Measurements from ENCODE around the gene SLC22A1. TPM values are rescaled to one million over a fixed set of nuclear protein-coding genes. Genes with fewer than 3 reads are reported as not detected.

The SLC22A1 gene
- total and polyA plus RNA-seq, 2 of the 4 experiments (the other 2 are of a cell fraction): 0.10 TPM; not detected in 1

GRCh38 chr6:160202411-160202810 lies 80.8 kb downstream of the SLC22A1 start:
- H4K20me1 ChIP-seq (ENCODE audit: insufficient read depth, low read length): no peaks in the 10 kb centered on the region
- H3K56ac ChIP-seq (ENCODE audit: extremely low read depth, insufficient read depth, low read length): no peak overlapping the region
- H3K27me3 ChIP-seq (ENCODE audit: control insufficient read depth, insufficient read depth, low read length): no peaks in the 10 kb centered on the region
- H2BK120ac ChIP-seq (ENCODE audit: low read depth, low read length): no peak overlapping the region
- H3K4ac ChIP-seq (ENCODE audit: low read depth, low read length): no peak overlapping the region
- H2BK20ac ChIP-seq (ENCODE audit: low read depth, low read length): no peak overlapping the region
- no peak overlapping the region for H2AK9ac ChIP-seq (replicated peaks; ENCODE audit: low read depth, low read length, poor library complexity)
- DNase-seq (no peak), ATAC-seq (ENCODE audit: low read depth) (no peak)
- H2BK5ac ChIP-seq (ENCODE audit: low read depth, low read length, poor library complexity, severe bottlenecking): no peak overlapping the region
- H3K4me1 ChIP-seq (ENCODE audit: control insufficient read depth, insufficient read depth, low read length): no peaks in the 10 kb centered on the region
- no TSS peak for BruUV-seq (replicated peaks)
- H3K9me1 ChIP-seq (ENCODE audit: insufficient read depth, low read length): no peaks in the 10 kb centered on the region
- no peak overlapping the region for H3K9ac ChIP-seq (ENCODE audit: low read depth, low read length)
- H3K23ac ChIP-seq (ENCODE audit: low read depth, low read length): no peak overlapping the region
- no peak overlapping the region for H4K91ac ChIP-seq (ENCODE audit: insufficient read depth, low read depth, low read length)
- H4K8ac ChIP-seq (ENCODE audit: low read depth in 2 of 2, low read length in 2 of 2): no peak overlapping the region
- no peaks in the 10 kb centered on the region for H3K36me3 ChIP-seq (ENCODE audit: control insufficient read depth, insufficient read depth, low read length)
- H3K4me3 ChIP-seq (ENCODE audit: insufficient read depth, low read depth, low read length): no peak overlapping the region
- ChIA-PET CTCF (no interaction called here), POLR2A (ENCODE audit: unreplicated experiment) (no interaction called here)
- no peak overlapping the region for H2AK5ac ChIP-seq (ENCODE audit: low read depth, low read length)
- H3K4me2 ChIP-seq (ENCODE audit: low read depth, low read length): no peak overlapping the region
- WGBS, 2 experiments (ENCODE audit: extremely low coverage in 2 of 2, insufficient read length in 1 of 2): no CpG with 5 or more reads among the region's 2 CpGs
- intact Hi-C loops (cut with micrococcal nuclease): loop anchor here (1.0 kb wide), 1 partner anchor 39 kb away; no protein-coding TSS in a partner anchor
- no peak overlapping the region for H3K27ac ChIP-seq (ENCODE audit: insufficient read depth, low read length)
- no peak overlapping the region for H2AFZ ChIP-seq (replicated peaks; ENCODE audit: low read length, poor library complexity)
- H3K18ac ChIP-seq (ENCODE audit: low read depth, low read length): no peak overlapping the region
- TF ChIP-seq MAFK (IDR thresholded peaks at IDR 0.05; ENCODE audit: low read depth, low read length) (no peak), RAD21 (IDR thresholded peaks at IDR 0.05; ENCODE audit: low read length) (no peak), CTCF (conservative IDR thresholded peaks at IDR 0.05; ENCODE audit: low read depth, low read length) (no peak), MXI1 (IDR thresholded peaks at IDR 0.05; ENCODE audit: borderline replicate concordance, low read depth, low read length) (no peak), FOS (IDR thresholded peaks at IDR 0.05; ENCODE audit: low read depth, low read length) (no peak), SMC3 (IDR thresholded peaks at IDR 0.05; ENCODE audit: low read depth, low read length) (no peak)
- H3K14ac ChIP-seq (replicated peaks; ENCODE audit: low read depth, low read length): no peak overlapping the region
- no peak overlapping the region for H2BK15ac ChIP-seq (ENCODE audit: low read depth, low read length)
- in situ Hi-C loops (cut with MboI; ENCODE audit: low sequenced_read_pairs): no loop called here
- H3K79me1 ChIP-seq (ENCODE audit: low read depth in 1 of 2, low read length in 2 of 2): no peaks in the 10 kb centered on the region
- dilution Hi-C loops (cut with HindIII; ENCODE audit: low sequenced_read_pairs, unreplicated experiment): no loop called here
- H4K5ac ChIP-seq (ENCODE audit: low read depth, low read length): no peak overlapping the region
- no peaks in the 10 kb centered on the region; the same call in 1 of the 2 replicates for H3K9me3 ChIP-seq (ENCODE audit: control insufficient read depth, insufficient read depth, low read length)
